Transverse colon (tissue), 4 donors: ENCODE measurements around the gene SAMHD1. TPM values are rescaled to one million over a fixed set of nuclear protein-coding genes. Genes with fewer than 3 reads are reported as not detected.
A peak's percentile ranks its signal among the peaks of the same experiment; 100 is the strongest.
"Not testable (repeated sequence)": the region's sequence is repeated elsewhere in the genome, so short reads cannot be mapped to it uniquely, and the experiment has no call there.

Experiments used
- DNase-seq: peaks from one replicate; pipeline ENCODE4 v3.0.0-alpha.2; 2019
- H3K27ac ChIP-seq, 4 donors: fragments of 200-600 bp; sonication (generic); 2 replicates each; pipeline ENCODE4 v1.5.1; 2016 to 2018; ENCODE audit warnings: inconsistent platforms in 4 of 4
- H3K27me3 ChIP-seq: fragments of 200-600 bp; sonication (generic); 2 replicates; pipeline ENCODE4 v1.5.1; 2017; ENCODE audit warnings: inconsistent platforms
- H3K36me3 ChIP-seq, 4 donors: fragments of 200-600 bp; sonication (generic); 2 replicates each; pipeline ENCODE4 v1.5.1; 2017 to 2019; ENCODE audit warnings: inconsistent platforms in 4 of 4
- H3K4me1 ChIP-seq, 4 donors: fragments of 200-600 bp; sonication (generic); 2 replicates each; pipeline ENCODE4 v1.5.1; 2017 to 2020; ENCODE audit warnings: inconsistent platforms in 4 of 4
- H3K4me3 ChIP-seq, 4 donors: fragments of 200-600 bp; sonication (generic); 1 replicate in 1 of 4; 2 replicates in 3 of 4; pipeline versions ENCODE4 v1.5.1 to v1.6.1; 2017 to 2019; ENCODE audit warnings: inconsistent platforms in 4 of 4
- H3K9me3 ChIP-seq, 2 donors: fragments of 200-600 bp; sonication (generic); 2 replicates each; pipeline ENCODE4 v1.5.1; 2017 to 2019; ENCODE audit warnings: inconsistent platforms in 2 of 2
- CTCF ChIP-seq, 5 experiments: fragments of 200-600 bp in 3 of 5; fragments of 450-650 bp in 2 of 5; sonication (generic) in 3 of 5; IDR thresholded peaks; 1 replicate in 2 of 5; 2 replicates in 3 of 5; pipeline ENCODE4 v1.5.1; 2016 to 2017; ENCODE audit warnings: antibody characterized with exemption in 5 of 5, inconsistent platforms in 3 of 5, mild to moderate bottlenecking in 2 of 5, moderate library complexity in 1 of 5
- EP300 ChIP-seq: sonication (generic); formaldehyde crosslinking; IDR thresholded peaks from one replicate; pipeline ENCODE4 v1.6.1; 2017; ENCODE audit warnings: antibody characterized with exemption, low read depth
- POLR2A ChIP-seq: fragments of 450-650 bp; IDR thresholded peaks from one replicate; pipeline ENCODE4 v1.6.1; 2016; ENCODE audit warnings: antibody characterized with exemption, mild to moderate bottlenecking, moderate library complexity
- POLR2AphosphoS5 ChIP-seq, 3 donors: sonication (generic); formaldehyde crosslinking; IDR thresholded peaks; one replicate each; pipeline ENCODE4 v1.6.1; 2016; ENCODE audit warnings: antibody characterized with exemption in 3 of 3
- WGBS, 2 donors: methylation state at CpG; one replicate each; pipeline ENCODE4 v1.1.5; 2018; ENCODE audit warnings: low coverage in 1 of 2; 5-methylcytosine and 5-hydroxymethylcytosine counted together
- in situ Hi-C, 4 donors: fragments of 200-750 bp; cut with MboI; loops; one replicate each; pipeline versions ENCODE4 v1.15.0 to v1.15.1; 2017; ENCODE audit warnings: low sequenced_read_pairs in 3 of 4, low pct_ligation_motif_present in 1 of 4, low pct_unique_long_range_greater_than_20kb in 1 of 4
- intact Hi-C: fragments of 100-400 bp; cut with DNase I; formaldehyde crosslinking; loops from one replicate; pipeline ENCODE4 v1.15.1; 2023; ENCODE audit warnings: low total_unique reads
- total RNA-seq, 4 donors: library from RNA; depleted of rRNA; stranded (reverse); fragments of >200 nt; gene quantifications; one replicate each; pipeline ENCODE4 v1.1.0, GENCODE V29; 2016

The SAMHD1 gene
- total RNA-seq, 4 donors from 2014 or later = 40.6 to 96.9 (median 70.6) TPM

- Histone ChIP-seq H3K36me3 (no peaks in the 10 kb centered on the region), H3K9me3 (no peaks in the 10 kb centered on the region), H3K27me3 (no peaks in the 10 kb centered on the region), H3K4me1 (peaks cover 0 to 19% (median 0%) of the 10 kb centered on the region in 4 donors), H3K27ac (no peak overlapping the region), H3K4me3 (no peak overlapping the region)
- TF ChIP-seq POLR2A = no peak
- TF ChIP-seq EP300 = no peak
- TF ChIP-seq CTCF (IDR thresholded peaks at IDR 0.05) = no peak
- no peak for TF ChIP-seq POLR2AphosphoS5 (IDR thresholded peaks at IDR 0.05)
- no peak for DNase-seq
- in situ Hi-C loops = loop anchor here in 1 of 4 donors (25.0 kb wide), 1 partner anchor 268 kb away; the partner anchor contains the start of gene RAB5IF
- WGBS, 2 donors = 91% methylated on average over 11 of the region's 11 CpGs; no CpG with 5 or more reads in 1 of the 2 donors
- intact Hi-C loops = loop anchor here (5.0 to 10.0 kb wide), 2 partner anchors 76 to 218 kb away; no protein-coding TSS in a partner anchor
Observed at GRCh38 chr20:36880741-36881250, 70.7 kb downstream of the SAMHD1 start.

GRCh38 chr20:36878941-36879340, 72.6 kb downstream of the SAMHD1 start:
- Histone ChIP-seq H3K9me3 (no peaks in the 10 kb centered on the region), H3K27me3 (no peaks in the 10 kb centered on the region), H3K4me1 (peaks cover 0 to 31% (median 7%) of the 10 kb centered on the region in 4 donors), H3K4me3 (no peak overlapping the region), H3K36me3 (no peaks in the 10 kb centered on the region), H3K27ac (no peak overlapping the region)
- no peak for TF ChIP-seq CTCF (IDR thresholded peaks at IDR 0.05)
- TF ChIP-seq EP300 = no peak
- no peak for TF ChIP-seq POLR2A
- no peak for TF ChIP-seq POLR2AphosphoS5 (IDR thresholded peaks at IDR 0.05)
- intact Hi-C loops (no loop called here), in situ Hi-C loops (loop anchor here in 1 of 4 donors (25.0 kb wide), 1 partner anchor 267 kb away; the partner anchor contains the start of gene RAB5IF)
- WGBS, 2 donors = 85% methylated on average over 10 of the region's 10 CpGs; no CpG with 5 or more reads in 1 of the 2 donors
- no peak for DNase-seq

GRCh38 chr20:36876473-36876833, 75.1 kb downstream of the SAMHD1 start:
- Histone ChIP-seq H3K4me1 (peaks cover 0 to 25% (median 7%) of the 10 kb centered on the region in 4 donors), H3K9me3 (no peaks in the 10 kb centered on the region), H3K27me3 (no peaks in the 10 kb centered on the region), H3K4me3 (peak overlapping the region; percentile 13 to 39 (median 24)), H3K27ac (peak overlapping the region; percentile 71 to 87 (median 82)), H3K36me3 (no peaks in the 10 kb centered on the region)
- DNase-seq = no peak
- TF ChIP-seq EP300 = no peak
- 83 to 84% methylated on average over 1 to 3 of the region's 3 CpGs for WGBS, 2 donors
- in situ Hi-C loops (loop anchor here in 1 of 4 donors (25.0 kb wide), 1 partner anchor 264 kb away; the partner anchor contains the start of gene RAB5IF), intact Hi-C loops (no loop called here)

- in situ Hi-C loops = loop anchor here in 1 of 4 donors (25.0 kb wide), 1 partner anchor 264 kb away; the partner anchor contains the start of gene RAB5IF
- H3K4me1 ChIP-seq = peaks cover 0 to 24% (median 7%) of the 10 kb centered on the region in 4 donors
- no peaks in the 10 kb centered on the region for H3K36me3 ChIP-seq
Observed at GRCh38 chr20:36875702-36876472, 75.6 kb downstream of the SAMHD1 start, which contains the start of gene TLDC2. TSS of gene TLDC2 (plus strand) at chr20:36876138. CDS start at chr20:36876175, 37 bp downstream.

GRCh38 chr20:36875093-36875492, 76.4 kb downstream of the SAMHD1 start:
- in situ Hi-C loops = loop anchor here in 1 of 4 donors (25.0 kb wide), 1 partner anchor 263 kb away; the partner anchor contains the start of gene RAB5IF
- DNase-seq, H3K9me3 ChIP-seq, H3K27me3 ChIP-seq, H3K4me3 ChIP-seq, H3K36me3 ChIP-seq, intact Hi-C loops: not testable (repeated sequence)
- Histone ChIP-seq H3K4me1 (peaks cover 0 to 24% (median 7%) of the 10 kb centered on the region in 4 donors), H3K27ac (peak overlapping the region; percentile 71 to 87 (median 82))
- WGBS, 2 donors = 20 to 74% methylated on average over 1 to 5 of the region's 5 CpGs

More at GRCh38 chr20:36875702-36876472, 75.6 kb downstream of the SAMHD1 start, which contains the start of gene TLDC2:
- peak; percentile 91 for DNase-seq
- Histone ChIP-seq H3K27ac (peak within 1 kb of the TSS; percentile 71 to 87 (median 82)), H3K9me3 (no peaks in the 10 kb centered on the region), H3K4me3 (peak within 1 kb of the TSS; percentile 13 to 39 (median 24)), H3K27me3 (no peaks in the 10 kb centered on the region)
- intact Hi-C loops = no loop called here
- no peak for TF ChIP-seq CTCF (IDR thresholded peaks at IDR 0.05)
- TF ChIP-seq POLR2AphosphoS5 (IDR thresholded peaks at IDR 0.05) = peak; percentile 75 to 97 (median 97)
- TF ChIP-seq POLR2A = peak; percentile 96
- 71% methylated on average over 14 of the region's 14 CpGs; no CpG with 5 or more reads in 1 of the 2 donors for WGBS, 2 donors
